IMR-90 (cell line): ENCODE measurements around the gene WNT2B.

Experiments
- CEBPB ChIP-seq: IDR thresholded peaks from 2 replicates; pipeline ENCODE4 v1.6.1; 2012; ENCODE audit warnings: low read depth, low read length, improper control_type of control experiment
- CHD1 ChIP-seq: IDR thresholded peaks from 2 replicates; pipeline ENCODE4 v1.6.1; 2012; ENCODE audit warnings: low read depth, low read length, improper control_type of control experiment
- FOS ChIP-seq: fragments of 150-350 bp; IDR thresholded peaks from 2 replicates; pipeline ENCODE4 v1.6.1; 2016; ENCODE audit warnings: low read depth, low read length
- MXI1 ChIP-seq: IDR thresholded peaks from 2 replicates; pipeline ENCODE4 v1.6.1; 2012; ENCODE audit warnings: low read depth, mild to moderate bottlenecking, low read length, moderate library complexity, borderline replicate concordance
- POLR2A ChIP-seq: IDR thresholded peaks from 2 replicates; pipeline ENCODE4 v1.6.1; 2012; ENCODE audit warnings: mild to moderate bottlenecking, low read depth, low read length
- RAD21 ChIP-seq: IDR thresholded peaks from 2 replicates; pipeline ENCODE4 v1.6.1; 2012; ENCODE audit warnings: low read length, improper control_type of control experiment
- RCOR1 ChIP-seq: IDR thresholded peaks from 2 replicates; pipeline ENCODE4 v1.6.1; 2012; ENCODE audit warnings: mild to moderate bottlenecking, low read length, improper control_type of control experiment; ENCODE audit not compliant: insufficient replicate concordance
- TF ChIP-seq, protein P1 (sequence below): conservative IDR thresholded peaks from 2 replicates; pipeline ENCODE4 v1.5.1; 2012; ENCODE audit warnings: mild to moderate bottlenecking, low read depth, low read length, improper control_type of control experiment
- TF ChIP-seq, protein P2 (sequence below): fragments of 150-350 bp; IDR thresholded peaks from 2 replicates; pipeline ENCODE4 v1.6.1; 2016; ENCODE audit warnings: low read depth, mild to moderate bottlenecking, low read length, moderate library complexity, borderline replicate concordance

DNA sequence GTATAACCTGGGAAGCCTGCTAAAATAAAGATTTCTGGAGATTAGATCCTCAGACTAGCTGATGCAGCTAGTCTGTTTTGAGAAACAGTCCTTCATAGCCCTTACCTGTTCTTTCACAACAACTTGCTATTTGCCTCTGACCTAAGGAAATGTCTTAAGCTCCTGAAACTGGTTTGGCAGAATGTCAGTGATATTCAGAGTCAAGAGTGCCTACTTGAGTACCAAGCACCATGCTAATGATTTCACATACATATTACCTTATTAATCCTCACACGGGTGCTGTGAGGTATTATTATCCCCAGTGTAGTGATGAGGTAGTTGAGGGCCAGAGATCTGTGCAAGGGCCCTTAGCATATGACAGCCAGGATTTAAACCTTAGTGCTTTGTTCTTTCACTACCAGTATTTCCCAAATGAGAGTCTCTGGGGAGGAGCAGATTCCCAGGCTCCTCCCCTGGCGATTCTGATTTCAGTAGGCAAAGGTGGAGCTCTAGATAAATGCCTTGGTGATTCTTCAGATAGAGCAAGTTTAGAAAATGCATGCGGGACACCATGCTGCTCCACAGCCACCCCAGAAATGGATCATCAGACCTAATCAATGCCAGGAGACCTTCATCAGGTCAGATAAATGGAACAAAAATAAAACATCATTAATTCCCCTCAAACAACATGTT lies 47.4 kb upstream of the WNT2B start:
- TF ChIP-seq, protein P1, sequence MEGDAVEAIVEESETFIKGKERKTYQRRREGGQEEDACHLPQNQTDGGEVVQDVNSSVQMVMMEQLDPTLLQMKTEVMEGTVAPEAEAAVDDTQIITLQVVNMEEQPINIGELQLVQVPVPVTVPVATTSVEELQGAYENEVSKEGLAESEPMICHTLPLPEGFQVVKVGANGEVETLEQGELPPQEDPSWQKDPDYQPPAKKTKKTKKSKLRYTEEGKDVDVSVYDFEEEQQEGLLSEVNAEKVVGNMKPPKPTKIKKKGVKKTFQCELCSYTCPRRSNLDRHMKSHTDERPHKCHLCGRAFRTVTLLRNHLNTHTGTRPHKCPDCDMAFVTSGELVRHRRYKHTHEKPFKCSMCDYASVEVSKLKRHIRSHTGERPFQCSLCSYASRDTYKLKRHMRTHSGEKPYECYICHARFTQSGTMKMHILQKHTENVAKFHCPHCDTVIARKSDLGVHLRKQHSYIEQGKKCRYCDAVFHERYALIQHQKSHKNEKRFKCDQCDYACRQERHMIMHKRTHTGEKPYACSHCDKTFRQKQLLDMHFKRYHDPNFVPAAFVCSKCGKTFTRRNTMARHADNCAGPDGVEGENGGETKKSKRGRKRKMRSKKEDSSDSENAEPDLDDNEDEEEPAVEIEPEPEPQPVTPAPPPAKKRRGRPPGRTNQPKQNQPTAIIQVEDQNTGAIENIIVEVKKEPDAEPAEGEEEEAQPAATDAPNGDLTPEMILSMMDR = no peak
- TF ChIP-seq RCOR1 (no peak), CHD1 (no peak), MXI1 (no peak), RAD21 (no peak), CEBPB (no peak), FOS (no peak), POLR2A (no peak)
- TF ChIP-seq, protein P2, sequence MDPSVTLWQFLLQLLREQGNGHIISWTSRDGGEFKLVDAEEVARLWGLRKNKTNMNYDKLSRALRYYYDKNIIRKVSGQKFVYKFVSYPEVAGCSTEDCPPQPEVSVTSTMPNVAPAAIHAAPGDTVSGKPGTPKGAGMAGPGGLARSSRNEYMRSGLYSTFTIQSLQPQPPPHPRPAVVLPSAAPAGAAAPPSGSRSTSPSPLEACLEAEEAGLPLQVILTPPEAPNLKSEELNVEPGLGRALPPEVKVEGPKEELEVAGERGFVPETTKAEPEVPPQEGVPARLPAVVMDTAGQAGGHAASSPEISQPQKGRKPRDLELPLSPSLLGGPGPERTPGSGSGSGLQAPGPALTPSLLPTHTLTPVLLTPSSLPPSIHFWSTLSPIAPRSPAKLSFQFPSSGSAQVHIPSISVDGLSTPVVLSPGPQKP = no peak
